Glomerular endothelial cell (primary cell): ENCODE results near the gene GLIS2. TPM values are rescaled to one million over a fixed set of nuclear protein-coding genes. Genes with fewer than 3 reads are reported as not detected.

Source experiments
- DNase-seq: peaks from one replicate; pipeline ENCODE4 v3.0.0-alpha.2; 2011; ENCODE audit warnings: low read depth, low spot score; ENCODE audit errors: extremely low read depth
- total RNA-seq: library from RNA; depleted of rRNA; stranded (reverse); fragments of >200 nt; gene quantifications from 2 replicates; pipeline ENCODE4 v1.2.3, GENCODE V29; 2015

Gene GLIS2
- 3.1 and 5.9 TPM in 2 replicates for total RNA-seq

GRCh38 chr16:4315186-4316107, at the start of gene GLIS2:
TSS of gene GLIS2 (plus strand) at chr16:4316067. CDS start at chr16:4332281, 16,214 bp downstream.
- DNase-seq = no peak

- DNase-seq = no peak
Measured at GRCh38 chr16:4266372-4266771, 49.5 kb upstream of the GLIS2 start.

GRCh38 chr16:4270091-4270490, 45.8 kb upstream of the GLIS2 start:
- no peak for DNase-seq

GRCh38 chr16:4270595-4270994, 45.3 kb upstream of the GLIS2 start:
- no peak for DNase-seq

GRCh38 chr16:4271176-4272113, 44.4 kb upstream of the GLIS2 start:
- no peak for DNase-seq

GRCh38 chr16:4272114-4272956, 43.5 kb upstream of the GLIS2 start:
- no peak for DNase-seq

GRCh38 chr16:4273858-4274311, 42.0 kb upstream of the GLIS2 start:
- DNase-seq = no peak

GRCh38 chr16:4275861-4276260, 40.0 kb upstream of the GLIS2 start:
- DNase-seq = no peak

- DNase-seq = no peak
Measured at GRCh38 chr16:4277987-4278513, 37.8 kb upstream of the GLIS2 start.

- no peak for DNase-seq
Measured at GRCh38 chr16:4280625-4281024, 35.2 kb upstream of the GLIS2 start.

- DNase-seq = no peak
Measured at GRCh38 chr16:4283441-4283840, 32.4 kb upstream of the GLIS2 start.

- DNase-seq = no peak
Measured at GRCh38 chr16:4283939-4284338, 31.9 kb upstream of the GLIS2 start.

GRCh38 chr16:4285167-4285566, 30.7 kb upstream of the GLIS2 start:
- DNase-seq = no peak

- DNase-seq = no peak
Measured at GRCh38 chr16:4288148-4288921, 27.5 kb upstream of the GLIS2 start.

GRCh38 chr16:4290236-4290830, 25.5 kb upstream of the GLIS2 start:
- no peak for DNase-seq

GRCh38 chr16:4291699-4292098, 24.2 kb upstream of the GLIS2 start:
- DNase-seq = no peak

- DNase-seq = no peak
Measured at GRCh38 chr16:4293181-4293716, 22.6 kb upstream of the GLIS2 start.

GRCh38 chr16:4293822-4294457, 21.9 kb upstream of the GLIS2 start:
- DNase-seq = no peak
